Liver (tissue), 9 donors: Measurements from ENCODE around the gene BLOC1S1. TPM values are rescaled to one million over a fixed set of nuclear protein-coding genes. Genes with fewer than 3 reads are reported as not detected.

Experiments used
- DNase-seq: peaks from one replicate; pipeline ENCODE4 v3.0.0-alpha.2; 2017; ENCODE audit warnings: low spot score
- H3K27ac ChIP-seq, 2 donors: one replicate each; pipeline ENCODE4 v1.7.0; 2013; ENCODE audit warnings: inconsistent platforms in 2 of 2, low read length in 2 of 2, control low read depth in 1 of 2, low read depth in 1 of 2, mild to moderate bottlenecking in 1 of 2
- H3K27me3 ChIP-seq, 4 donors: one replicate each; pipeline versions ENCODE4 v1.6.1 to v1.7.0; 2013; ENCODE audit warnings: low read length in 3 of 4, inconsistent platforms in 1 of 4, mild to moderate bottlenecking in 1 of 4, moderate library complexity in 1 of 4; ENCODE audit not compliant: control insufficient read depth in 4 of 4, insufficient read depth in 4 of 4
- H3K36me3 ChIP-seq, 4 donors: one replicate each; pipeline versions ENCODE4 v1.6.1 to v1.7.0; 2013; ENCODE audit warnings: low read length in 3 of 4, mild to moderate bottlenecking in 3 of 4, low read depth in 1 of 4, moderate library complexity in 1 of 4; ENCODE audit not compliant: control insufficient read depth in 4 of 4, insufficient read depth in 3 of 4
- H3K4me1 ChIP-seq, 4 donors: one replicate each; pipeline versions ENCODE4 v1.6.1 to v1.7.0; 2013; ENCODE audit warnings: low read length in 3 of 4, mild to moderate bottlenecking in 3 of 4, moderate library complexity in 1 of 4; ENCODE audit not compliant: control insufficient read depth in 4 of 4, insufficient read depth in 4 of 4
- H3K4me3 ChIP-seq, 3 donors: one replicate each; pipeline versions ENCODE4 v1.6.1 to v1.7.0; 2013; ENCODE audit warnings: low read length in 3 of 3, control low read depth in 1 of 3, low read depth in 1 of 3, mild to moderate bottlenecking in 1 of 3
- H3K9ac ChIP-seq, 2 donors: one replicate each; pipeline ENCODE4 v1.7.0; 2013; ENCODE audit warnings: low read length in 2 of 2, mild to moderate bottlenecking in 2 of 2, moderate library complexity in 2 of 2, control low read depth in 1 of 2, low read depth in 1 of 2
- H3K9me3 ChIP-seq, 4 donors: one replicate each; pipeline versions ENCODE4 v1.6.1 to v1.7.0; 2013; ENCODE audit warnings: low read length in 3 of 4; ENCODE audit not compliant: control insufficient read depth in 4 of 4
- ATF3 ChIP-seq: IDR thresholded peaks from 2 replicates; pipeline ENCODE4 v1.6.1; 2016; ENCODE audit warnings: antibody characterized with exemption
- CTCF ChIP-seq: fragments of 150-350 bp; IDR thresholded peaks from 2 replicates; pipeline ENCODE4 v1.5.1; 2017; ENCODE audit warnings: improper control_type of control experiment, low read depth, low read length; ENCODE audit not compliant: missing input control
- EGR1 ChIP-seq, 2 donors: IDR thresholded peaks; 2 replicates each; pipeline ENCODE4 v1.6.1; 2016 to 2018; ENCODE audit warnings: antibody characterized with exemption in 2 of 2, low read depth in 2 of 2
- FOXA1 ChIP-seq: IDR thresholded peaks from 2 replicates; pipeline ENCODE4 v1.6.1; 2016; ENCODE audit warnings: antibody characterized with exemption
- FOXA2 ChIP-seq: IDR thresholded peaks from 2 replicates; pipeline ENCODE4 v1.6.1; 2016; ENCODE audit warnings: antibody characterized with exemption
- GABPA ChIP-seq, 2 donors: IDR thresholded peaks in 1 of 2; conservative IDR thresholded peaks in 1 of 2; 2 replicates each; pipeline ENCODE4 v1.6.1; 2016; ENCODE audit warnings: antibody characterized with exemption in 2 of 2, mild to moderate bottlenecking in 1 of 2, moderate library complexity in 1 of 2
- HNF4A ChIP-seq, 2 donors: conservative IDR thresholded peaks; 2 replicates each; pipeline ENCODE4 v1.6.1; 2016; ENCODE audit warnings: antibody characterized with exemption in 2 of 2, mild to moderate bottlenecking in 2 of 2
- HNF4G ChIP-seq: IDR thresholded peaks from 2 replicates; pipeline ENCODE4 v1.6.1; 2016; ENCODE audit warnings: antibody characterized with exemption
- JUND ChIP-seq, 2 donors: IDR thresholded peaks; 2 replicates each; pipeline ENCODE4 v1.6.1; 2016; ENCODE audit warnings: antibody characterized with exemption in 2 of 2
- MAX ChIP-seq: IDR thresholded peaks from 2 replicates; pipeline ENCODE4 v1.6.1; 2016; ENCODE audit warnings: antibody characterized with exemption
- NR2F2 ChIP-seq: IDR thresholded peaks from 2 replicates; pipeline ENCODE4 v1.6.1; 2016; ENCODE audit warnings: antibody characterized with exemption
- RAD21 ChIP-seq, 2 donors: IDR thresholded peaks; 2 replicates each; pipeline ENCODE4 v1.6.1; 2016; ENCODE audit warnings: antibody characterized with exemption in 2 of 2, mild to moderate bottlenecking in 2 of 2
- REST ChIP-seq: IDR thresholded peaks from 2 replicates; pipeline ENCODE4 v1.6.1; 2016; ENCODE audit warnings: antibody characterized with exemption, mild to moderate bottlenecking
- RXRA ChIP-seq, 2 donors: IDR thresholded peaks; 2 replicates each; pipeline ENCODE4 v1.6.1; 2017 to 2018; ENCODE audit warnings: antibody characterized with exemption in 2 of 2, mild to moderate bottlenecking in 1 of 2
- SP1 ChIP-seq: IDR thresholded peaks from 2 replicates; pipeline ENCODE4 v1.6.1; 2018; ENCODE audit warnings: antibody characterized with exemption, mild to moderate bottlenecking
- TAF1 ChIP-seq: conservative IDR thresholded peaks from 2 replicates; pipeline ENCODE4 v1.6.1; 2016; ENCODE audit warnings: antibody characterized with exemption, mild to moderate bottlenecking
- YY1 ChIP-seq: IDR thresholded peaks from 2 replicates; pipeline ENCODE4 v1.6.1; 2016; ENCODE audit warnings: antibody characterized with exemption, mild to moderate bottlenecking
- ZBTB33 ChIP-seq: IDR thresholded peaks from 2 replicates; pipeline ENCODE4 v1.6.1; 2016; ENCODE audit warnings: antibody characterized with exemption
- WGBS: extraction: QIAGEN DNeasy Blood & Tissue Kit; methylation state at CpG from one replicate; pipeline ENCODE4 v1.1.7; 2013; 5-methylcytosine and 5-hydroxymethylcytosine counted together
- polyA plus RNA-seq, 2 donors: library from polyadenylated mRNA; stranded (reverse) in 1 of 2; unstranded in 1 of 2; fragments of 200-250 nt in 1 of 2; fragments of >200 nt in 1 of 2; fragmentation: Nextera tagmentation in 1 of 2; extraction: Ambion mirVana in 1 of 2; gene quantifications; one replicate each; pipeline versions ENCODE4 v1.2.1 to v1.2.3, GENCODE V29; 2013 to 2015
- total RNA-seq, 2 donors: library from RNA; depleted of rRNA; stranded (reverse); fragments of >200 nt; gene quantifications; one replicate each; pipeline ENCODE4 v1.2.3, GENCODE V29; 2014
- donor health status: healthy.
- donor health status: healthy.
- donor health status: healthy.
- donor health status: healthy.
- donor health status: healthy.

The BLOC1S1 gene
- total and polyA plus RNA-seq, 4 donors = 43.7 to 150 (median 115) TPM

GRCh38 chr12:55696796-55697462 lies 18.9 kb upstream of the BLOC1S1 start:
- DNase-seq = no peak
- Histone ChIP-seq H3K4me3 (no peak overlapping the region), H3K9ac (no peak overlapping the region), H3K36me3 (no peaks in the 10 kb centered on the region), H3K4me1 (no peaks in the 10 kb centered on the region), H3K27ac (no peak overlapping the region), H3K27me3 (no peaks in the 10 kb centered on the region), H3K9me3 (no peaks in the 10 kb centered on the region)
- 89% methylated on average over 19 of the region's 19 CpGs for WGBS
- no peak for TF ChIP-seq REST
- no peak for TF ChIP-seq CTCF
- TF ChIP-seq FOXA1 = no peak
- no peak for TF ChIP-seq TAF1
- no peak for TF ChIP-seq GABPA (IDR thresholded peaks at IDR 0.05 in 1 of 2, conservative IDR thresholded peaks at IDR 0.05 in 1 of 2)
- TF ChIP-seq ATF3 = no peak
- TF ChIP-seq HNF4G = no peak
- TF ChIP-seq FOXA2 = no peak
- TF ChIP-seq ZBTB33 = no peak
- TF ChIP-seq SP1 = no peak
- no peak for TF ChIP-seq EGR1 (IDR thresholded peaks at IDR 0.05; ENCODE audit: low read depth in 2 of 2)
- TF ChIP-seq MAX = no peak
- TF ChIP-seq YY1 = no peak
- TF ChIP-seq RXRA (IDR thresholded peaks at IDR 0.05) = no peak
- no peak for TF ChIP-seq JUND (IDR thresholded peaks at IDR 0.05)
- no peak for TF ChIP-seq NR2F2
- no peak for TF ChIP-seq RAD21 (IDR thresholded peaks at IDR 0.05)
- no peak for TF ChIP-seq HNF4A (conservative IDR thresholded peaks at IDR 0.05)
